ENCODE results near the gene LCN6. TPM values are rescaled to one million over a fixed set of nuclear protein-coding genes. Genes with fewer than 3 reads are reported as not detected.

LCN6 gene
- total RNA-seq, 1 experiment from 2014 or later = not detected

DNA sequence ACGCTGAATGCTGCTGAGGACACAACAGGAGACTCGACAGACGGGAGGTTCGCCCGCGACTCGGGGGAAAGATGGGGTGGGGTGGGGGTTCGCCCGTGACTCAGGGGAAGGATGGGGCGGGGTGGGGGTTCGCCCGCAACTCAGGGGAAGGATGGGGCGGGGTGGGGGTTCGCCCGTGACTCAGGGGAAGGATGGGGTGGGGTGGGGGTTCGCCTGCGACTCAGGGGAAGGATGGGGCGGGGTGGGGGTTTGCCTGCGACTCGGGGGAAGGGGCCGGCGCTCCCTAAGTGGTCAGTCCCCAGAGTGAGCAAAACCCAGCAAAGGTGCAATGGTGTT is 2.2 kb downstream of the LCN6 start:
- POLR2A ChIA-PET = no interaction called here
- no peak for DNase-seq (ENCODE audit: low spot score)
- CTCF ChIA-PET = interaction anchor here (1.2 to 1.6 kb wide), 2 partner anchors 12 to 17 kb away, joined by 3 to 7 read pairs; partner anchors contain the start of gene LCN8
- no peak for TF ChIP-seq NR3C1 (CRISPR knock-in tag; conservative IDR thresholded peaks at IDR 0.05; ENCODE audit: low read depth)
- TF ChIP-seq GRHL2 (CRISPR knock-in tag; IDR thresholded peaks at IDR 0.05; ENCODE audit: insufficient replicate concordance, severe bottlenecking) = no peak
- no peak for TF ChIP-seq RORB (CRISPR knock-in tag; IDR thresholded peaks at IDR 0.05)
- no peak for TF ChIP-seq KAT7 (CRISPR knock-in tag; IDR thresholded peaks at IDR 0.05; ENCODE audit: borderline replicate concordance)
- no peak for TF ChIP-seq TEAD1 (CRISPR knock-in tag; IDR thresholded peaks at IDR 0.05)
- TF ChIP-seq, protein P1, sequence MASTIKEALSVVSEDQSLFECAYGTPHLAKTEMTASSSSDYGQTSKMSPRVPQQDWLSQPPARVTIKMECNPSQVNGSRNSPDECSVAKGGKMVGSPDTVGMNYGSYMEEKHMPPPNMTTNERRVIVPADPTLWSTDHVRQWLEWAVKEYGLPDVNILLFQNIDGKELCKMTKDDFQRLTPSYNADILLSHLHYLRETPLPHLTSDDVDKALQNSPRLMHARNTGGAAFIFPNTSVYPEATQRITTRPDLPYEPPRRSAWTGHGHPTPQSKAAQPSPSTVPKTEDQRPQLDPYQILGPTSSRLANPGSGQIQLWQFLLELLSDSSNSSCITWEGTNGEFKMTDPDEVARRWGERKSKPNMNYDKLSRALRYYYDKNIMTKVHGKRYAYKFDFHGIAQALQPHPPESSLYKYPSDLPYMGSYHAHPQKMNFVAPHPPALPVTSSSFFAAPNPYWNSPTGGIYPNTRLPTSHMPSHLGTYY (CRISPR knock-in tag; IDR thresholded peaks at IDR 0.05) = no peak
- TF ChIP-seq ELF4 (CRISPR knock-in tag; IDR thresholded peaks at IDR 0.05; ENCODE audit: low read depth) = no peak
- no peak for TF ChIP-seq ZNF416 (CRISPR knock-in tag; IDR thresholded peaks at IDR 0.05)
- TF ChIP-seq IRF2 (CRISPR knock-in tag; IDR thresholded peaks at IDR 0.05; ENCODE audit: borderline replicate concordance, low read depth) = no peak
- TF ChIP-seq RELA (CRISPR knock-in tag; IDR thresholded peaks at IDR 0.05; ENCODE audit: borderline replicate concordance) = no peak
- no peak for TF ChIP-seq GABPB1 (CRISPR knock-in tag; IDR thresholded peaks at IDR 0.05)
- TF ChIP-seq, protein P2, sequence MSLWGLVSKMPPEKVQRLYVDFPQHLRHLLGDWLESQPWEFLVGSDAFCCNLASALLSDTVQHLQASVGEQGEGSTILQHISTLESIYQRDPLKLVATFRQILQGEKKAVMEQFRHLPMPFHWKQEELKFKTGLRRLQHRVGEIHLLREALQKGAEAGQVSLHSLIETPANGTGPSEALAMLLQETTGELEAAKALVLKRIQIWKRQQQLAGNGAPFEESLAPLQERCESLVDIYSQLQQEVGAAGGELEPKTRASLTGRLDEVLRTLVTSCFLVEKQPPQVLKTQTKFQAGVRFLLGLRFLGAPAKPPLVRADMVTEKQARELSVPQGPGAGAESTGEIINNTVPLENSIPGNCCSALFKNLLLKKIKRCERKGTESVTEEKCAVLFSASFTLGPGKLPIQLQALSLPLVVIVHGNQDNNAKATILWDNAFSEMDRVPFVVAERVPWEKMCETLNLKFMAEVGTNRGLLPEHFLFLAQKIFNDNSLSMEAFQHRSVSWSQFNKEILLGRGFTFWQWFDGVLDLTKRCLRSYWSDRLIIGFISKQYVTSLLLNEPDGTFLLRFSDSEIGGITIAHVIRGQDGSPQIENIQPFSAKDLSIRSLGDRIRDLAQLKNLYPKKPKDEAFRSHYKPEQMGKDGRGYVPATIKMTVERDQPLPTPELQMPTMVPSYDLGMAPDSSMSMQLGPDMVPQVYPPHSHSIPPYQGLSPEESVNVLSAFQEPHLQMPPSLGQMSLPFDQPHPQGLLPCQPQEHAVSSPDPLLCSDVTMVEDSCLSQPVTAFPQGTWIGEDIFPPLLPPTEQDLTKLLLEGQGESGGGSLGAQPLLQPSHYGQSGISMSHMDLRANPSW (CRISPR knock-in tag; conservative IDR thresholded peaks at IDR 0.05; ENCODE audit: low read depth) = no peak
- TF ChIP-seq ZNF232 (CRISPR knock-in tag; IDR thresholded peaks at IDR 0.05) = no peak
- ATAC-seq = no peak
- Mint-ChIP-seq H3K9me3 (peaks cover 2% of the 10 kb centered on the region), H3K4me3 (no peak overlapping the region), H3K4me1 (no peaks in the 10 kb centered on the region; the same call in none of the 2 replicates), H3K27me3 (ENCODE audit: low read depth) (no peaks in the 10 kb centered on the region), H3K36me3 (no peaks in the 10 kb centered on the region), H3K27ac (no peak overlapping the region)

DNA sequence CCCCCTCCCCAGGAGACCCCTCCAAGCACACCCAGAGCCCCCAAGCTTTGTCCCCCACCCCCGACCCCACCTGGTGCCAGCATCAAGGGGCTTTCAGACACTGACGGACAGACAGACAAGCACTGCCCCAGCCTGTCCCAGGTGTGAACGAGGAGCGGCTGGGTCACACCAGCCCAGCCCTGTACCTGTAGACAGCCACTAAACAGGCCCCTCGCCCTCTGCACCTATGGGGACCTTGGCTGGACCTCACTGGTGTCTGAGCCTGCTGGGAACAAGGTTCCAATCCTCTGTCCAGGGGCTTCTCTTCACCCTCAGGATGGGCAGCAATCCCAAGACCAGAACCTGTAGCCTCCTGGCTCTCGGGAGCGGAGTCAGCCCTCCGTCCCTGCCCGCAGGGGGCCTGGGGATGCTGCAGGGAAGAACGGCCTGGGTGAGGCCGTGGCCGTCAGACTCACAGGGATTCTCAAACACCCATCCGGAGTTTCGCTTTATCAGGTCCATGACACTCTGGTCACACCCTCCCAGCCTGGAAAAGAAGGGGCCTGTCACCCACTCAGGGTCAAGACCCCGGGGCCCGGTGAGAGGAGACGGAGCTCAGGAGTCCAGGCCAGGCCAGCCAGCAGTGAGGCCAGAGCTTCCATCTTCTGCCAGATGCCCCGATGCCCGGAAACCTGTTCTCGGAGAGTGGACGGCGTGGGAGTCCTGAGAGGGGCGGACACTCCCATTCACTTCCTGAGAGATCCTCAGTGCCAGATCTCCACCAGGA is 2.8 kb downstream of the LCN6 start:
- H3K9me3 Mint-ChIP-seq = no peaks in the 10 kb centered on the region
- DNase-seq (ENCODE audit: low spot score) = no peak
- H3K4me3 Mint-ChIP-seq = no peak overlapping the region
- POLR2A ChIA-PET = interaction anchor here (0.5 kb wide), 1 partner anchor 253 kb away, joined by 3 read pairs; no protein-coding TSS in a partner anchor
- no peaks in the 10 kb centered on the region for H3K36me3 Mint-ChIP-seq
- no peak for TF ChIP-seq TEAD4 (CRISPR knock-in tag; IDR thresholded peaks at IDR 0.05)
- TF ChIP-seq ZNF416 (CRISPR knock-in tag; IDR thresholded peaks at IDR 0.05) = no peak
- no peak for TF ChIP-seq TP53 (CRISPR knock-in tag; IDR thresholded peaks at IDR 0.05)
- no peak for TF ChIP-seq IRF2 (CRISPR knock-in tag; IDR thresholded peaks at IDR 0.05; ENCODE audit: borderline replicate concordance, low read depth)
- no peak for TF ChIP-seq OVOL2 (CRISPR knock-in tag; IDR thresholded peaks at IDR 0.05; ENCODE audit: borderline replicate concordance)
- no peak for TF ChIP-seq ZNF232 (CRISPR knock-in tag; IDR thresholded peaks at IDR 0.05)
- no peak for TF ChIP-seq FOXJ3 (CRISPR knock-in tag; IDR thresholded peaks at IDR 0.05; ENCODE audit: borderline replicate concordance)
- TF ChIP-seq USF1 (CRISPR knock-in tag; IDR thresholded peaks at IDR 0.05) = no peak
- TF ChIP-seq, protein P3, sequence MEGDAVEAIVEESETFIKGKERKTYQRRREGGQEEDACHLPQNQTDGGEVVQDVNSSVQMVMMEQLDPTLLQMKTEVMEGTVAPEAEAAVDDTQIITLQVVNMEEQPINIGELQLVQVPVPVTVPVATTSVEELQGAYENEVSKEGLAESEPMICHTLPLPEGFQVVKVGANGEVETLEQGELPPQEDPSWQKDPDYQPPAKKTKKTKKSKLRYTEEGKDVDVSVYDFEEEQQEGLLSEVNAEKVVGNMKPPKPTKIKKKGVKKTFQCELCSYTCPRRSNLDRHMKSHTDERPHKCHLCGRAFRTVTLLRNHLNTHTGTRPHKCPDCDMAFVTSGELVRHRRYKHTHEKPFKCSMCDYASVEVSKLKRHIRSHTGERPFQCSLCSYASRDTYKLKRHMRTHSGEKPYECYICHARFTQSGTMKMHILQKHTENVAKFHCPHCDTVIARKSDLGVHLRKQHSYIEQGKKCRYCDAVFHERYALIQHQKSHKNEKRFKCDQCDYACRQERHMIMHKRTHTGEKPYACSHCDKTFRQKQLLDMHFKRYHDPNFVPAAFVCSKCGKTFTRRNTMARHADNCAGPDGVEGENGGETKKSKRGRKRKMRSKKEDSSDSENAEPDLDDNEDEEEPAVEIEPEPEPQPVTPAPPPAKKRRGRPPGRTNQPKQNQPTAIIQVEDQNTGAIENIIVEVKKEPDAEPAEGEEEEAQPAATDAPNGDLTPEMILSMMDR (IDR thresholded peaks at IDR 0.05) = no peak
- no peak for TF ChIP-seq NR1H2 (CRISPR knock-in tag; IDR thresholded peaks at IDR 0.05)
- TF ChIP-seq ZSCAN18 (CRISPR knock-in tag; IDR thresholded peaks at IDR 0.05) = no peak
- TF ChIP-seq MYBL2 (CRISPR knock-in tag; IDR thresholded peaks at IDR 0.05) = no peak
- TF ChIP-seq, protein P4, sequence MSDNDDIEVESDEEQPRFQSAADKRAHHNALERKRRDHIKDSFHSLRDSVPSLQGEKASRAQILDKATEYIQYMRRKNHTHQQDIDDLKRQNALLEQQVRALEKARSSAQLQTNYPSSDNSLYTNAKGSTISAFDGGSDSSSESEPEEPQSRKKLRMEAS (CRISPR knock-in tag; IDR thresholded peaks at IDR 0.05) = no peak
- no peak for ATAC-seq
- H3K4me1 Mint-ChIP-seq = no peaks in the 10 kb centered on the region; the same call in none of the 2 replicates
- no peaks in the 10 kb centered on the region for H3K27me3 Mint-ChIP-seq (ENCODE audit: low read depth)
- CTCF ChIA-PET = interaction anchor here (1.2 to 4.7 kb wide), 4 partner anchors 10 to 16 kb away, joined by 3 to 39 read pairs (median 5); partner anchors contain the start of gene LCN8
- no peak overlapping the region for H3K27ac Mint-ChIP-seq

Measured in WTC11 (cell line).